ENCODE measurements around the gene ERCC4. TPM values are rescaled to one million over a fixed set of nuclear protein-coding genes. Genes with fewer than 3 reads are reported as not detected.

The ERCC4 gene
- total and polyA plus RNA-seq, 7 donors = 2.4 to 10.8 (median 7.6) TPM

DNA sequence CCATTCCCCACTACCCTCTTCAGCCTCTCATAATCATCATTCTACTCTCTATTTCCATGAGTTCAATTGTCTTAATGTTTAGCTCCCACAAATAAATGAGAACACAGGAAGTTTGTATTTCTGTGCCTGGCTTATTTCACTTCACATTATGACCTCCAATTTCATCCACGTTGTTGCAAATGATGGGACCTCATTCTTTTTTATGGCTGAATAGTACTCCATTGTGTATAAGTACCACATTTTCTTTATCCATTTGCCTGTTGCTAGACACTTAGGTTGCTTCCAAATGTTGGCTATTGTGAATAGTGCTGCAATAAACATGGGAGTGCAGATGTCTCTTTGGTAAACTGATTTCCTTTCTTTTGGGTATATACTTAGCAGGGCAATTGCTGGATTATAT lies 42.3 kb downstream of the ERCC4 start:
- ATAC-seq = no peak
- peaks cover 18% of the 10 kb centered on the region for H3K4me1 ChIP-seq
- no peak overlapping the region for H3K4me3 ChIP-seq
- 92 to 100% (median 95%) methylated on average over 1 of the region's 1 CpG for WGBS, 3 donors
- no peak overlapping the region for H3K27ac ChIP-seq
- no peaks in the 10 kb centered on the region for H3K36me3 ChIP-seq (ENCODE audit: insufficient read depth in 1 of 2, low read depth in 1 of 2)
- intact Hi-C loops (cut with DNase I) = no loop called here
- no peak for TF ChIP-seq CTCF (IDR thresholded peaks at IDR 0.05)
- H3K9me3 ChIP-seq = peaks cover 2% of the 10 kb centered on the region
- no peaks in the 10 kb centered on the region for H3K27me3 ChIP-seq (ENCODE audit: insufficient read depth in 3 of 3, low read length in 2 of 3)
- DNase-seq = no peak

DNA sequence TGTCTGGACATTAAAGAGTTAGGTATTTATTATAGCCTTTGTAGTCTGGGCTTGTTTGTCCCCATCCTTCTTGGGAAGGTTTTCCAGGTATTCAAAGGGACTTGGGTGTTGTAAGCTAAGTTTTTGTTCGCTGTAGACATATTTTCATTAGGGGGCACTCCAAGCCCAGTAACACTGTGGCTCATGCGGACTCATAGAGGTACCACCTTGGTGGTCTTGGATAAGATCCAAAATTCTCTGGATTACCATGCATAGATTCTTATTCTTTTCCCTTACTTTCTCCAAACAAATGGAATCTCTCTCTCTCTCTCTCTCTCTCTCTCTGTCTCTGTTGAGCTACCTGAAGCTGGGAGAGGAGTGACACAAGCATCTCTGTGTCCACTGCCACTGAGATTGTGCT lies 48.9 kb downstream of the ERCC4 start:
- ATAC-seq (no peak), DNase-seq (no peak)
- Histone ChIP-seq H3K36me3 (ENCODE audit: insufficient read depth in 1 of 2, low read depth in 1 of 2) (no peaks in the 10 kb centered on the region), H3K9me3 (peaks cover 18% of the 10 kb centered on the region), H3K27ac (no peak overlapping the region), H3K4me3 (no peak overlapping the region), H3K4me1 (no peaks in the 10 kb centered on the region), H3K27me3 (ENCODE audit: insufficient read depth in 3 of 3, low read length in 2 of 3) (no peaks in the 10 kb centered on the region)
- TF ChIP-seq CTCF (IDR thresholded peaks at IDR 0.05) = no peak
- intact Hi-C loops (cut with DNase I) = no loop called here
- WGBS, 3 donors = 70 to 76% (median 72%) methylated on average over 2 of the region's 2 CpGs

- H3K4me3 ChIP-seq = no peak overlapping the region
- DNase-seq (no peak), ATAC-seq (no peak)
- intact Hi-C loops (cut with DNase I) = no loop called here
- H3K9me3 ChIP-seq = peaks cover 18% of the 10 kb centered on the region
- no peaks in the 10 kb centered on the region for H3K36me3 ChIP-seq (ENCODE audit: insufficient read depth in 1 of 2, low read depth in 1 of 2)
- H3K4me1 ChIP-seq = no peaks in the 10 kb centered on the region
- WGBS, 3 donors = 95 to 97% (median 97%) methylated on average over 3 of the region's 3 CpGs
- no peaks in the 10 kb centered on the region for H3K27me3 ChIP-seq (ENCODE audit: insufficient read depth in 3 of 3, low read length in 2 of 3)
- no peak overlapping the region for H3K27ac ChIP-seq
- TF ChIP-seq CTCF (IDR thresholded peaks at IDR 0.05) = no peak
Observed at GRCh38 chr16:13969711-13970110, 49.8 kb downstream of the ERCC4 start.

DNA sequence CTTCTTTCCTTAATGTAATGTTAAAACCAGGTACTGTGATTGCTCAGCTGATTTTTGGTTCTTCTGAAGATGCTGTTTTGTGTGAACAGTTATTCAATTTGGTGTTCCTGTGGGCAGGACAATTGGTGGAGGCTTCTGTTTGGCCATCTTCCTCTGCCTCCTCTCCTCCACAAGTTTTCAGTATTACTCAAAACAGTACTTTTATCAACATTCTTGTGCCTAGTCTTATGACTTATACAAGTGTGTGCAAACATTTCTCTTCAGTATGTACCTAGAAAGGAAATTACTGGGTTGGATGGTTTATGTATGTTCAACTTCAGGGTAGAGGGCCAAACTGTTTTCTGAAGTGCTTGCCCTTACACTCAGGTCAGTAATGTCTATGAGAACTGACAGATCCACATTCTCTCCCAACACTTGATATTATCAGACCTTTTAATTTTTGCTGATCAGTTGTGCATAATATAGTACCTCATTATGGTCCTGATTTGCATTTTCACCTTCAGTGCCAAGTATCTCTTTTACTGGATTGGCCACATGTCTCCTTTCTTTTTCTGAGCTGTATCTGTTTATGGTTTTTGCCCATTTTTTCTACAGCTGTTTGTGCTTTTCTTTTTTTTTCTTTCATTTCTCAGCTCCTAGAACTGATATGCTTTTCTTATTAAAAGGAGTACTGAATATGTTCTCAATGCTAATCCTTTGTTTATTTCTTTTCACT lies 50.9 kb downstream of the ERCC4 start:
- Histone ChIP-seq H3K4me1 (no peaks in the 10 kb centered on the region), H3K9me3 (peaks cover 18% of the 10 kb centered on the region), H3K27ac (no peak overlapping the region), H3K4me3 (no peak overlapping the region), H3K27me3 (ENCODE audit: insufficient read depth in 3 of 3, low read length in 2 of 3) (no peaks in the 10 kb centered on the region), H3K36me3 (ENCODE audit: insufficient read depth in 1 of 2, low read depth in 1 of 2) (no peaks in the 10 kb centered on the region)
- intact Hi-C loops (cut with DNase I) = no loop called here
- TF ChIP-seq CTCF (IDR thresholded peaks at IDR 0.05) = no peak
- ATAC-seq (no peak), DNase-seq (no peak)
